ENCODE data around the gene ATP8B1.

- TF ChIP-seq, protein P1, sequence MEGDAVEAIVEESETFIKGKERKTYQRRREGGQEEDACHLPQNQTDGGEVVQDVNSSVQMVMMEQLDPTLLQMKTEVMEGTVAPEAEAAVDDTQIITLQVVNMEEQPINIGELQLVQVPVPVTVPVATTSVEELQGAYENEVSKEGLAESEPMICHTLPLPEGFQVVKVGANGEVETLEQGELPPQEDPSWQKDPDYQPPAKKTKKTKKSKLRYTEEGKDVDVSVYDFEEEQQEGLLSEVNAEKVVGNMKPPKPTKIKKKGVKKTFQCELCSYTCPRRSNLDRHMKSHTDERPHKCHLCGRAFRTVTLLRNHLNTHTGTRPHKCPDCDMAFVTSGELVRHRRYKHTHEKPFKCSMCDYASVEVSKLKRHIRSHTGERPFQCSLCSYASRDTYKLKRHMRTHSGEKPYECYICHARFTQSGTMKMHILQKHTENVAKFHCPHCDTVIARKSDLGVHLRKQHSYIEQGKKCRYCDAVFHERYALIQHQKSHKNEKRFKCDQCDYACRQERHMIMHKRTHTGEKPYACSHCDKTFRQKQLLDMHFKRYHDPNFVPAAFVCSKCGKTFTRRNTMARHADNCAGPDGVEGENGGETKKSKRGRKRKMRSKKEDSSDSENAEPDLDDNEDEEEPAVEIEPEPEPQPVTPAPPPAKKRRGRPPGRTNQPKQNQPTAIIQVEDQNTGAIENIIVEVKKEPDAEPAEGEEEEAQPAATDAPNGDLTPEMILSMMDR (IDR thresholded peaks at IDR 0.05), result no peak
- TF ChIP-seq EP300 (IDR thresholded peaks at IDR 0.05; ENCODE audit: low read depth) (no peak), POLR2AphosphoS5 (IDR thresholded peaks at IDR 0.05) (no peak)
Observed at GRCh38 chr18:57834616-57835015, 31.5 kb upstream of the ATP8B1 start.

Data from transverse colon (tissue), 4 donors.